GM21737 (cell line): ENCODE results near the gene SLC8B1.

Experiments used
- ATAC-seq: cut with Tn5 transposase; IDR thresholded peaks from one replicate; pipeline ENCODE4 v1.9.1; 2021; ENCODE audit warnings: mild to moderate bottlenecking, moderate library complexity; ENCODE audit not compliant: unreplicated experiment

The SLC8B1 gene

GRCh38 chr12:113325916-113326315 lies 9.0 kb downstream of the SLC8B1 start:
- no peak for ATAC-seq

DNA sequence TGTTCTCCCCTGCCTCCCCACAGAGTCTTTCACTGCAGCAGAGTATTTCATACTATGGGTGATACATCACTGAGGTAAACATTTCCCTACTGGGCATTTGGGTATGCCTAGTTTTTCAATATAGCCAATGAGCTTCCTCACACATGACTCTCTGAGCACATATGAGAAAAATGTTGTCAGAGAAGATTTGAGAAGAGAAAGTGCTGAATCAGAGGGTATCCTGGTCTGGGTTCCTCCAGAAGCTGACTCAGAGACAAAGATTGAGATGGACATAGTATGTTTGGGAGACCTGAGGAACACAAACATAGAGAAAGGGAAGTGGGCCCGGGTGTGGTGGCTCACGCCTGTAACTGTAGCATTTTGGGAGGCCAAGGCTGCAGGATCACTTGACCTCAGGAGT lies 12.6 kb downstream of the SLC8B1 start:
- ATAC-seq = no peak

- ATAC-seq = no peak
These were observed 14.5 kb downstream of the SLC8B1 start for GRCh38 chr12:113320401-113320800.

DNA sequence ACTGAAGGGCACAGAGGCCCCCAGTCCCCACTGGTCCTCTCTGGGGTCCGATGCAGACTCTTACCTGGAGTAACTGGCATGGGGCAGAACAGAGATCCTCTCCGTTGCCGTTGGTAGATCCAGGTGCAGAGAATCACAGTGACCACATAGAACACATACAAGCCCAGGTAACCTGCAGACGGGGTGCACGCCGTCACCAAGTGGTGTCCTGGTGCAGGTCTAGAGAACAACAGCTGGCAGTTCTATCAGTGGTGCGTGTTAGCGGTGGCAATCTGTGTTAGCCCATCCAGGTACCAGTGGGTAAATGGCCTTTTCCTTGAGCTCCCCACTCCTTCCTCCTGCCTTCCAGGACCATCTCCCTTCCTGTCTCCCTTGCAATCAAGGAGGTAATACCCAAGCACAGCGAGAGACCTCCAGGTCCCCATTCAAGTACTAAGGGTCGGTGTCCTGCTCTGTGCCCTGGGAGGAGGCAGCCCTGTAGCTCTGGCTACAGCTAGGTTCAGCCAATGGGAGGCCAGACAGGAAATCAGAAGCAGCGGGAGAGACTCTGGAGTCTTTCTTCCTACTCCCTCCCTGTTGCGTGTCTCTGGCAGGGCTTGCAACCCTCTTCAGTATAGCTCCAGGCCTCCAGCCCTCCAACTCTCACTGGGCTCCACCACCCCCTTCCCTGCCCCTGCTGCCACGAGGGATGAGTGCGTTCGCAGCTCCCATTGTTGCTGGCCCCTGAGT lies 15.8 kb downstream of the SLC8B1 start:
- ATAC-seq = no peak

- no peak for ATAC-seq
These were observed 16.8 kb downstream of the SLC8B1 start for GRCh38 chr12:113318046-113318656.

GRCh38 chr12:113317122-113317521 lies 17.8 kb downstream of the SLC8B1 start:
- no peak for ATAC-seq

DNA sequence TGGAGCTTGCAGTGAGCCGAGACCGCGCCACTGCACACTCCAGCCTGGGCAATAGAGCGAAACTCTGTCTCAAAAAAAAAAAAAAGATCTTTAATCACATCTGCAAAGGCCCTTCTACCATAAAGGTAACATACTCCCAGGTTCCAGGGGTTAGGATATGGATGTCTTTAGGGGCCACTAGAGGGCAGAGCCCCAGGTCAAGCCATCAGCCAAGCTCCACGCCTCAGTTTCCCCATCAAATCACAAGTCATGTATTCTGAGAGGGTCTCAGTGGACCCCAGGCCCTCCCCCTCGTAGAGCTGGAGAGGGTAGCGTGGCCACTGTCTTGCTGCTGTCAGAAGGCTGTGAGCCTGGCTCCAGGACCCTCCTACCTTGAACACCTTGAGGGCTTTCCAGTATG lies 18.8 kb downstream of the SLC8B1 start:
- ATAC-seq = no peak

- ATAC-seq = no peak
These were observed 19.6 kb downstream of the SLC8B1 start for GRCh38 chr12:113315358-113315757.

DNA sequence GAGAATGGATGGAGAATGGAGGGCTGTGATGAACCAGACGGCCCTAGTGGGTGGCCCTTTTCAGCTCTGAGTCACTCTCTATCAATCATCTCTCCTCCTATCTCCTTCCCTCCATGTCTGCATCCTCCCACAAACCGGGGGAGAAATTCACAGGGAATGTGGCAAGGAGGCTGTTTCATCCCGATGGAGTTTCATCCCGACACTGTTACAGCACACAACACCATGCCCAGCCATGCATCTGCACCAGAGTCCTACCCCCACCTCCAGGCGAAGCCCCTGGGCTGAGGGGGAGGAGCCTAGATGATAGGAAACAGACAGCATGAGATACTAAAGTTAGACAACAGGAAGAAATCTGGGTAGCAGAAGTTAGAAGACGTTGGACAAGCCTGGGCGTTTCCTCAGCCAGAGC lies 20.8 kb downstream of the SLC8B1 start:
- ATAC-seq = no peak

DNA sequence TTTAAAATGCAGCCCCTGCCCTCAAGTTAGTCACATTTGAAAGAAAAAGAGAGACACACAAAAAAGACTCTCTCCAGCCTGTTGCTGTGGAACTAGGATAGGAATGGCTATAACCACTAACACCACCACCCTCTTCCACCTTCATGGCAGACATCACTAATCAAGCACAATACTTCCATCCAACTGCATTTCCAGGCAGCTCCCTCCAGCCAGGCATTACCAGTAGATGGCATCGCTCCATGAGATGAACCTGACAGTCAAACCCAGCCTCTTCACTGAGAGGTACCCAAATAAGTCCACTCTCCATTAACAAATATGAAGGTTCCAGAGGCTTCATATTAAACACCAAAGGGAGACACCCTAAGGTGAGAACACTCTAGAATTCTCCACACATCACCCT lies 24.4 kb downstream of the SLC8B1 start:
- ATAC-seq = no peak

DNA sequence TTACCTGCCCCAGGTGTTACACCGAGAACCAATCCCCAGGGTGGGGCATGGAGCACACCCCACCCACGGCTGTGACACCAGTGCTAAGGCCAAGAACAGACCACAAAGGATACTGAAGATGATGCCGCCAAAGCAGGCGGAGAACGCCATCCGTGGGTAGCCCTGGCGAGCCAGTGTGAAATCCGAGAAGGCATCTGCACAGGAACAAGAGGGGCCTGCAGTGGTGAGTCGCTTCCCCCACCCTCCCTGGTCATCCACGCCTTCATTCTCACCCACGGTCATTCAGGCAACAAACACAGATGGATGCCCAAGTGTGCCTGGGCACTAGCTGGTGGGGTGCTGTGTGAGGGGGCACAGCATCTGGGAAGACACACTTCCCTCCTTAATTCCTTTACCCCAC lies 28.5 kb downstream of the SLC8B1 start:
- no peak for ATAC-seq

- ATAC-seq = no peak
These were observed 29.5 kb downstream of the SLC8B1 start for GRCh38 chr12:113305281-113305856.

- ATAC-seq = no peak
These were observed 31.8 kb downstream of the SLC8B1 start for GRCh38 chr12:113302886-113303640.

- ATAC-seq = no peak
These were observed 32.4 kb downstream of the SLC8B1 start for GRCh38 chr12:113302466-113302865.

- ATAC-seq = no peak
These were observed 33.1 kb downstream of the SLC8B1 start for GRCh38 chr12:113301811-113302210.

- no peak for ATAC-seq
These were observed 35.2 kb downstream of the SLC8B1 start for GRCh38 chr12:113299619-113300237.

GRCh38 chr12:113298861-113299545 lies 35.9 kb downstream of the SLC8B1 start:
- no peak for ATAC-seq

DNA sequence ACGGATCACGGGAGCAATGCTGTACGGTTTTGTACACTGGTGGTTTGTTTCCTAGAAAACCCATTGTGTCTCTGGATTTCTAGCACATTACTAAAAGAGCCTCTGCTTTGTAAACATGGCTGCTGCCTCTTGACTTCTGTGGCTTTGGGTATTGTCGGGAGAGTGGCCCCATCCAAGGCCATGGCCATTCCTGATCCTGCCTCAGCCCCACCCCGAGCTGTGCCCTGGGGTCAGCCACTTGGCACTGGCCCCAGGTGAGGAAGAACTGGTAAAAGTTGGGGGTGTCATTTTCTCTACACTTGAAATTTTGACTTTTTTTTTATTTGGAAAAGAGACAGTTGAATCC lies 36.5 kb downstream of the SLC8B1 start:
- ATAC-seq = no peak

- no peak for ATAC-seq
These were observed 37.1 kb downstream of the SLC8B1 start for GRCh38 chr12:113297621-113298471.

DNA sequence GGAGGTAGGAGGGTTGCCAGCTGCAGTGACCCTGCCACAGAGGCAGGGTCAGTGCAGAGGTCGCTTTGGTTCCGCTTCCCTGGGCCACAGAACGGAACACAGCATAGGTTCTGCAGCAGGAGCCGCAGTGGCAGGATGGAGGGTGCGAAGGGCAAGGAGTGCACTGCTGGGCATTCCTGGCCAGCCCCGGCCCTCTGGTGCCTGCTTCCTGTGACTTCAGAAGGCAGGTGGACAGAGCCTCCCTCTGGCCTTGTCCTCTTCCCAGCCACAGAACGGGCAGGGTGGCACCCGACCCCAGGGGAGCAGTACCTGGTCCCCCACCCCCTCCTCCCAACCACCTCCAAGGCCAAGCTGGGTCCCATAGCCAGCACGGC lies 37.7 kb downstream of the SLC8B1 start:
- no peak for ATAC-seq
